GM12892 (cell line): ENCODE results near the gene SOX30.

Experiments used
- POLR2A ChIP-seq: IDR thresholded peaks from 2 replicates; pipeline ENCODE4 v1.6.1; 2011; ENCODE audit warnings: low read depth, low read length, control low read depth
- POLR2AphosphoS5 ChIP-seq: IDR thresholded peaks from 2 replicates; pipeline ENCODE4 v1.6.1; 2011; ENCODE audit warnings: low read depth, low read length, control low read depth

- TF ChIP-seq POLR2A (no peak), POLR2AphosphoS5 (no peak)
Measured at GRCh38 chr5:157594675-157595459, 57.4 kb downstream of the SOX30 start.
